Nephron progenitor cell (in vitro differentiated cells): ENCODE data around the gene SDK1.

Source experiments
- DNase-seq: peaks from one replicate; pipeline ENCODE4 v3.0.0; 2021
- H3K27ac Mint-ChIP-seq: 2 replicates; pipeline ENCODE4 v1.8.0; 2021; ENCODE audit warnings: mild to moderate bottlenecking, moderate library complexity, mixed read lengths
- H3K27me3 Mint-ChIP-seq: 2 replicates; pipeline ENCODE4 v1.8.0; 2021; ENCODE audit warnings: mild to moderate bottlenecking, low read depth, mixed read lengths; ENCODE audit not compliant: poor library complexity
- H3K36me3 Mint-ChIP-seq: 2 replicates; pipeline ENCODE4 v1.8.0; 2021; ENCODE audit warnings: low read depth, mixed read lengths
- H3K4me1 Mint-ChIP-seq: 2 replicates; pipeline ENCODE4 v1.8.0; 2021; ENCODE audit warnings: mixed read lengths
- H3K4me3 Mint-ChIP-seq: 2 replicates; pipeline ENCODE4 v1.8.0; 2021; ENCODE audit warnings: mild to moderate bottlenecking, moderate library complexity, mixed read lengths
- H3K9me3 Mint-ChIP-seq: 2 replicates; pipeline ENCODE4 v1.8.0; 2021; ENCODE audit warnings: mild to moderate bottlenecking, moderate library complexity, mixed read lengths
- TF ChIP-seq, protein P1 (sequence below): fragments of 200-600 bp; sonication (generic); IDR thresholded peaks from 2 replicates; pipeline ENCODE4 v1.5.0; 2021; ENCODE audit warnings: antibody characterized with exemption

The SDK1 gene

DNA sequence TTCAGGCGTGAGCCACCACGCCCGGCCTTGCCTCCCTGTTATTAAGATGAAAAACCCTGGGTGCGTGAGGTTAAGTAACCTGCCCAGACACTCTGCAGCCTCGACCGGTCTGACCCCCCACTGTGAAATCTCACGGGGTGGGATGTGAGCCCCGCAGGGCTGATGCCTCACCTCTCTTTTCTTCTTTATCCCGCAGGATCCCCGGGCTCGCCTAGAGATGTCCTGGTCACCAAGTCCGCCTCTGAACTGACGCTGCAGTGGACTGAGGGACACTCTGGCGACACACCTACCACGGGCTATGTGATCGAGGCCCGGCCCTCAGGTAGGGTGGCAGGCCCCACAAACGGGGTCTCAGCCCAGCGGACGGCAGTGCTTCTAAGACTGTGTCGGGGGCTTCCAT is 920.0 kb downstream of the SDK1 start:
- DNase-seq, result no peak
- peaks cover 4% of the 10 kb centered on the region for H3K27me3 Mint-ChIP-seq
- H3K9me3 Mint-ChIP-seq, result peaks cover 13% of the 10 kb centered on the region
- TF ChIP-seq, protein P1, sequence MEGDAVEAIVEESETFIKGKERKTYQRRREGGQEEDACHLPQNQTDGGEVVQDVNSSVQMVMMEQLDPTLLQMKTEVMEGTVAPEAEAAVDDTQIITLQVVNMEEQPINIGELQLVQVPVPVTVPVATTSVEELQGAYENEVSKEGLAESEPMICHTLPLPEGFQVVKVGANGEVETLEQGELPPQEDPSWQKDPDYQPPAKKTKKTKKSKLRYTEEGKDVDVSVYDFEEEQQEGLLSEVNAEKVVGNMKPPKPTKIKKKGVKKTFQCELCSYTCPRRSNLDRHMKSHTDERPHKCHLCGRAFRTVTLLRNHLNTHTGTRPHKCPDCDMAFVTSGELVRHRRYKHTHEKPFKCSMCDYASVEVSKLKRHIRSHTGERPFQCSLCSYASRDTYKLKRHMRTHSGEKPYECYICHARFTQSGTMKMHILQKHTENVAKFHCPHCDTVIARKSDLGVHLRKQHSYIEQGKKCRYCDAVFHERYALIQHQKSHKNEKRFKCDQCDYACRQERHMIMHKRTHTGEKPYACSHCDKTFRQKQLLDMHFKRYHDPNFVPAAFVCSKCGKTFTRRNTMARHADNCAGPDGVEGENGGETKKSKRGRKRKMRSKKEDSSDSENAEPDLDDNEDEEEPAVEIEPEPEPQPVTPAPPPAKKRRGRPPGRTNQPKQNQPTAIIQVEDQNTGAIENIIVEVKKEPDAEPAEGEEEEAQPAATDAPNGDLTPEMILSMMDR, result no peak
- H3K4me1 Mint-ChIP-seq, result peaks cover 13% of the 10 kb centered on the region
- H3K36me3 Mint-ChIP-seq, result peaks cover 29% of the 10 kb centered on the region
- H3K4me3 Mint-ChIP-seq, result no peak overlapping the region
- H3K27ac Mint-ChIP-seq, result no peak overlapping the region

DNA sequence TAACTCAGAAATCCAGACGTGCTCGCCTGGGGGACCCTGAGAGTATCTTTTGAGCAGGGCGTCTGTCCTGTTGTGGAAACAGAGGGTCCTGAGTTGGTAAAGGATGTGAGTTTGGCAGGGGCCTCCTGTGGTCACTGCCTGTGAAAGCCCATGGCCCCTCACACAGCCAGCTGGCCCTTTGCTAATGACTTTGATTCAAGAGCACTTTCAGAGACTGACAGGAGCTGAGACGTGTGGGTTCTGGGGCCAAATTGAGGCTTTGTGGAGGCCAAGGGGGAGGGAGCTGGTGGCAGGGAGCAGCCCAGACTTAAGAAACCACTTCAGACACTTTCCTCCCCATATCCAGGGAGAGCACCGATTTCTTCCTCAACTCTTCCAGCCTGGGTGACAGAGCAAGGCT is 921.6 kb downstream of the SDK1 start:
- Mint-ChIP-seq H3K4me1 (peaks cover 27% of the 10 kb centered on the region), H3K36me3 (peaks cover 29% of the 10 kb centered on the region), H3K4me3 (no peak overlapping the region), H3K9me3 (peaks cover 13% of the 10 kb centered on the region), H3K27ac (peak overlapping the region; percentile 83), H3K27me3 (peaks cover 4% of the 10 kb centered on the region)
- TF ChIP-seq, protein P1, result no peak
- DNase-seq, result no peak

DNA sequence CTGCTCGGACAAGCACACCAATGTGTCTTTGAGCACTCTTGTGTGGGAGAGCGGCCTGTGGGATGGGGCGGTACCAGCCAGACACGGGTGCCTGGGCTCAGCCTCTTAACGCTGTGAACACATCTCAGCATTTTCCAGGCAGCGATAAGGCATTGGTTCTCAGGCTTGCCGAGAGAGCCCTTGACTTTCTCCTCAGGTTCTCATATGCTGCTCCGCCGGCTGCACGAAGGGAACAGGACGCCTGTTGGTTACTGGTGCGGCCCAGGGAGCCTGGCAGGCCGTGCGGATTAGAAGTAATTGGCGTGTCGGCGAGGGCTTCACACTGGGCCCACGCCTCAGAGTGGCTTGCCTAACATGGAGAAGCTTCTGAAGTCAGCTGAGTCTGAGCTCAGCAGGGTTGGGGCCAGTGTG is 924.3 kb downstream of the SDK1 start:
- H3K27ac Mint-ChIP-seq, result no peak overlapping the region
- H3K9me3 Mint-ChIP-seq, result peaks cover 13% of the 10 kb centered on the region
- peaks cover 29% of the 10 kb centered on the region for H3K36me3 Mint-ChIP-seq
- peaks cover 5% of the 10 kb centered on the region for H3K27me3 Mint-ChIP-seq
- H3K4me1 Mint-ChIP-seq, result peaks cover 31% of the 10 kb centered on the region
- H3K4me3 Mint-ChIP-seq, result no peak overlapping the region
- TF ChIP-seq, protein P1, result no peak
- DNase-seq, result no peak

DNA sequence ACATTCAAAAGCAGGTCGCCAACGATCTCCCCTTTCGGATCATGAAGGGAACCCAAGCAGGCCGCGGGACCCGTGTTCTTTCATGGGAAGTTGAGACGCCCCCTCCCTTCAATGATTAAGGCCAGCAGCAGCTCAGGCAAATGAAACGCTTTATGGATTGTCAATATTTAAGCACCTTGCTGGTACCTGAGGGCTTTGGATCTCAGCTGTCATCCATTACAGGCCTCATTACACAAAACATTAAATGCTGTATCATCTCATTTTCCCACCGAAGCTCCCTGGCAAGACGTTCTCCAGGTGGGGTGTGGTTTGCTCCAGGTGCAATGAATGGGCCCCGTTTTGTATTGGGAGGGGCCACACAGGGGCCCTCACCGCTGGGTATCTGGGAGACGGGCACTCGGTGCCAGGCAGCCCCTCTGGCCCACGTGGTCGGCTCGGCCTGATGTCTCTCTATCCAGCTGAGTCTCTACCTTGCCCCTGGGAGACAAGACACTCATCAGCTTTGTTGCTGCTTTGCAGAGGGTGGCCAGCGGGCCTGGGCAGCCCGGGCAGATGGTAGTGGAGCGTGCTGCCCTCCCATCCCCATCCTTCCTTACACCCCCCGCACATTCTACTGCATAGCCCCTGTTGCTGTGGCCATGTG is 925.0 kb downstream of the SDK1 start:
- H3K9me3 Mint-ChIP-seq, result peaks cover 13% of the 10 kb centered on the region
- no peak for DNase-seq
- H3K4me3 Mint-ChIP-seq, result no peak overlapping the region
- no peak overlapping the region for H3K27ac Mint-ChIP-seq
- TF ChIP-seq, protein P1, result no peak
- peaks cover 29% of the 10 kb centered on the region for H3K36me3 Mint-ChIP-seq
- H3K4me1 Mint-ChIP-seq, result peaks cover 31% of the 10 kb centered on the region
- H3K27me3 Mint-ChIP-seq, result peaks cover 5% of the 10 kb centered on the region

DNA sequence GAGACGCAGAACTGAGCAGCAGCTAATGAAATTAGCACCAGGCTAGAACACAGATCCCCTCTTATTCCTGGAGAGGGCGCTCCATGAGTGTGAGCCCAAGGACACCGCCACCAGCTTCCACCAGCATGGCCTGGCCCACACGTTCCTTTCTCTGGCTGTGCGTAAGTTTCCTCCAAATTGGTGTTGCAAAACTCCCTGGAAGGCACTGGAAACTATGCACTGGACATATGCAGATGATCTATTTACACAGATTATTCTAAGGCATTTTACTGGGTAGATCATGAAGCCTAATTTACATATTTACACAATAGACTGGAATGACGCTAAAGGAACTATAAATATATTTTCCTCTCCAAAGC is 925.5 kb downstream of the SDK1 start:
- TF ChIP-seq, protein P1, result no peak
- peaks cover 31% of the 10 kb centered on the region for H3K4me1 Mint-ChIP-seq
- DNase-seq, result no peak
- peaks cover 5% of the 10 kb centered on the region for H3K27me3 Mint-ChIP-seq
- peaks cover 24% of the 10 kb centered on the region for H3K36me3 Mint-ChIP-seq
- H3K9me3 Mint-ChIP-seq, result peaks cover 13% of the 10 kb centered on the region
- no peak overlapping the region for H3K4me3 Mint-ChIP-seq
- H3K27ac Mint-ChIP-seq, result no peak overlapping the region
